ENCODE data around the gene IL27RA.
A peak's percentile ranks its signal among the peaks of the same experiment; 100 is the strongest.

The IL27RA gene

DNA sequence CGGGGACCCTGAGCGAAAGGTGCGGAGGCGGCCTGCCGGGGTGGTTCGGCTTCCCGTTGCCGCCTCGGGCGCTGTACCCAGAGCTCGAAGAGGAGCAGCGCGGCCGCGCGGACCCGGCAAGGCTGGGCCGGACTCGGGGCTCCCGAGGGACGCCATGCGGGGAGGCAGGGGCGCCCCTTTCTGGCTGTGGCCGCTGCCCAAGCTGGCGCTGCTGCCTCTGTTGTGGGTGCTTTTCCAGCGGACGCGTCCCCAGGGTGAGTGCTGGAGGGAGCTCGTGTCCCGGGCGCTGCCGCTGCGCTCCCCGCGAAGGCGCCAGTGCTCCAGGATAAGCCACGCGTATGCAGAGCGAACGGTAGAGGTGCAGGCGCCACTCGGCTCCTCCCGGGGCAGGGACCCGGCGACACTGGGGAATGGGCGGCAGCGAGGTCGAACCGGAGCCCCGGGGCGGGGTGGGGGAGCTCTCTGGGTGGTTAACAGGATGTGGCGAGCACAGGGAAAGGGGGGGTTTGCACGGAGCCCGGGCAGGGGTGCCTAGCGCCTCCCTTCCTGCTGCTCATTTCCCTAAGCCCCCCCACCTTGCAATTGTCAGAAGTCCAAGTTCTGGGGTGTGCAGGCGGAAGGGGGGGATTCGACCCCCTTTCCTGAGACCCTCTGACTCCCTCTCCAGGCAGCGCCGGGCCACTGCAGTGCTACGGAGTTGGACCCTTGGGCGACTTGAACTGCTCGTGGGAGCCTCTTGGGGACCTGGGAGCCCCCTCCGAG, at the start of gene IL27RA:
TSS of gene IL27RA (plus strand) at position 44 of the 762 bp plus-strand sequence. CDS start at position 155, 111 bp downstream.
- peak; percentile 61 for DNase-seq

DNA sequence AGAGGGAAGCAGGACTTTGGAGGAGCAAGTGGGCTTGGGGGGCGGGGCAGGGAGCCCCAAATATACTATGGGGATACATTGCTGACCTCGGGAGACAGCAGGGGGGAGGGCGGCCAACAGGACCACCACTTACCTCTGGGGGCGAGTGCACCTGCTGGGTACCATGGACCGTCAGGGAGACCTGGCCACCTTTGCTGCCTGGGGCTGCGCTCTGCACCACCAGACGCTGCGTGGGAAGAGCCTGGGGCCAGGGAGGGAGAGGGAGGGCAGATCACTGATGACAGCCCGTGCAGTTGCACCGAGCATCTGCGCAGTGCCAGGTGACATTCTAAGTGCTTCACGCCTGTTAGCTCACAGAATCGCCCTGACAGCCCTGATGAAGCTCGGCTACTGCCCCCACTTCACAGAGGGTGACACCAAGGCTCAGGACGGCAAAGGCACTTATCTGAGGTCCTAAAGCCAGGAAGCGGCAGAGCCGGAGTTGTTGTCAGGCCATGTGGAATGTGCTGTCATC, 49.5 kb upstream of the IL27RA start:
- no peak for DNase-seq

DNA sequence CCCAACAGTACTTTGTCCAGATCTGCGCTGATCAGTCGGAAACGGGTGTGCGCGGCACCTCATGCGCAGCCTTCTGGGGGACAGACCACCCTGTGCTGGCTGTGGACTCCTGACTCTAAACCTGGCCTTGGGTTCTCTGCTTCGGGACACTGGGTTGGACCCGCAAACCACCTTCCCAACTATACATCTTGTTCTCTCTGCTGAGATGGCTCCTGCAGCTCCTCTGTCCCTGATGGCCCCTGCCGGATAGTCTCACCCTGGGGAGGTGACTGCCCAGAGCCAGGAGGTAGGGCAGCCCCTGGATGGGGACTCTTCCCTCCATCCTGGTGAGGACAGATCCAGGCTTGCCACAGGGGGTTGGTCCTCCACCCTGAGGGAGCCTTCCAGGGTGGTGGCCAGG, 48.8 kb upstream of the IL27RA start:
- DNase-seq: no peak

DNA sequence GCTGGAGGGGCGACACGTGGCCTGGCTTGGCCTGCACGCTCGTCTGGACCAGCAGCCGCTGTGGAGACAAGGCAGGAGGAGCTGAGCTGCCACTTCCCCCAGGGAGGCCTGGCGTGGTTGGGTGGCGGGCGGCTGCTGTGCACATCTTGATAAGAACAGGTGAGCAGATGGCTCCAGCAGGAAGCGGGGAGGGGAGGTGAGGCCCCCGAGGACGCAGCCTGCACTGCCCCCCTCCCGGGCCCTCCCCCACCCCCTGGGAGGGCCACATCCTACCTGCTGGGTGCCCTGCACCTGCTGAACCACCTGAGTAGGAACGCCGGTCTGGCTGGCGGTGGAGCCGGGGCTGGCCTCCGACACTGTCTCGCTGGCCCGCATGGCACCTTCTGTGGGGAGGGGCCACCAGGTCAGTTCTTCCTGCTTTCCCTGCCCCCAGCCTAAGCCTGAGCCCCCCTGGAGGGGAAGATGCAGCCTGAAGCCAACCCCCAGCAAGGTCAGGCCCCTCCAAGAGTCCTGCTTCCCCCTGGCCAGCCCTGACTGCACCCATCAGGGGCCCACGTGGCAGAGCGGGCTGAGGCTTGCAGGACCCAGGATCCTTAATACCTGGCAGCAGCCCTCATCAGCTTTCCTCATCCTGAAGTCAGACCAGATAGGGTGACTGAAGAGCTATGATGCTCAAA, 48.2 kb upstream of the IL27RA start:
- no peak for DNase-seq

DNA sequence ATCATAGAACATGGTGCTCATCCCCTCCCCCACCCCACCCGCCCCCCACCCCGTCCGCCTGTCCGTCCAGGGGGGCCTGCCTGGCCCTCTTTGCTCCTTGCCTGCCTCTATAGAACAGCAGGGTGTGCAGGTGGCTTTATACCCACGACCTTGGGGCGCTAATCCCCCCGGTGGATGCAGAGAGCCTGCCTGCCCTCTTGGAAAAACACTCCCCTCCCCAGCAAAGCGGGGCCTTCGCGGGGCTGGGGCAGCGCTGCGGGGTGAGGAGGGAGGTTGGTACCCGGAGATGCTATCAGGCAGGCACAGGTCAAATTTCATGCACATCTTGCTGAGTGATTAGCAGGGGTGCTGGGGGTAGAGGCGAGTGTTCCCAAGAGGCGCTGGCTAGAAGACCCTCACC, 47.4 kb upstream of the IL27RA start:
- DNase-seq: no peak

DNA sequence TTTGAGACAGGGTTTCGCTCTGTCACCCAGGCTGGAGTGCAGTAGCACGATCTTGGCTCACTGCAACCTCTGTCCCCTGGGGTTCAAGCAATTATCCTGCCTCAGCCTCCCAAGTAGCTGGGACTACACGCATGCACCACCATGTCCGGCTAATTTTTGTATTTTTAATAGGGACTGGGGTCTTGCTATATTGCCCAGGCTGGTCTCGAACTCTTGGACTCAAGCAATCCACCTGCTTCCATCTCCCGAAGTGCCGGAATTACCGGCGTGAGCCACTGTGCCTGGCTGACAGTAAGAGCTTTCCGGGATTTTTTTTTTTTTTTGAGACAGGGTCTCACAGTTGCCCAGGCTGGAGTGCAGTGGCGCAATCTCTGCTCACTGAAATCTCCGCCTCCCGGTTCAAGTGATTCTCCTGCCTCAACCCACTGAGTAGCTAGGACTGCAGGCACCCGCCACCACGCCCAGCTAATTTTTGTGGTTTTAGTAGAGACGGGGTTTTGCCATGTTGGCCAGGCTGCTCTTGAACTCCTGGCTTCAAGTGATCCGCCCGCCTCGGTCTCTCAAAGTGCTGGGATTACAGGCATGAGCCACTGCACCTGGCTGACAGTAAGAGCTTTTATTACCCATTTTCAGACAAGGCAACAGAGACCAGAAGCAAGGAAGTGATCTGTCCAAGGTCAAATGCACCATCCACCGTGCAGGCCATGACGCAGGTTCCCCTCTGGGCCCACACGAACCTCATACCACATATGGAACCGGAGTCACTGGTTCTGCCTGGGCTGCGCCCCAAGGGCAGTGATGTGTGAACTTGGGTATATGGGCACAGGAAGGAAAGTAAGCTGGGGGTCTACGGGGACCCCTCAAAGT, 46.5 kb upstream of the IL27RA start:
- DNase-seq: no peak

DNA sequence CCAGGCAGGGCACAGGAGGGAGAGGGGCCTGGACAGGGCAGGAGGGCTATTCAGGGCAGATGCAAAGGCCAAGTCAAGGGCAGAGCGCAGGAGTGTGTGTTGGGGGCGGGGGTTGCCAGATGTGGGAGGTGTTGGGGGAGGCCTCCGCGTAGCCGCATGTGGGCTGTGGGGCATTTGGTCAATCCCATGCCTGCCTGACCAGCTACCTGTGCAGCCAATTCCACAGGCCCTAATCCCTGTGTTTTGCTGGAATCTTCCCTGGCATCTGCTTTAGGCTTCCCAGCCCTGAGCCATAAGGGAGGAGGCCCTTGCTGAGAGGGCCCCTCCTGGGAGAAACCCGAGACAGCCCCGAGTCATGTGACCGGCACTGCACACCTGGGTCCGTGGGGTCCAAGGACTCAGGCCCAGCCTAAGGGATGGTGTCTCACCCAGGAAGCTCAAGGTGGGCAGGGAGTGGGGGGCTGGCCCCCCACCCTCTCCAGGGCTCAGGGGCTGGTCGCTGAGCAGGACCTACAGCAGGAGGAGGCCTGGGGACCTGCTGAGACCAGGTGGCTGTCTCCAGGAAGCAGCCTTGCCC, 45.7 kb upstream of the IL27RA start:
- DNase-seq: no peak

DNA sequence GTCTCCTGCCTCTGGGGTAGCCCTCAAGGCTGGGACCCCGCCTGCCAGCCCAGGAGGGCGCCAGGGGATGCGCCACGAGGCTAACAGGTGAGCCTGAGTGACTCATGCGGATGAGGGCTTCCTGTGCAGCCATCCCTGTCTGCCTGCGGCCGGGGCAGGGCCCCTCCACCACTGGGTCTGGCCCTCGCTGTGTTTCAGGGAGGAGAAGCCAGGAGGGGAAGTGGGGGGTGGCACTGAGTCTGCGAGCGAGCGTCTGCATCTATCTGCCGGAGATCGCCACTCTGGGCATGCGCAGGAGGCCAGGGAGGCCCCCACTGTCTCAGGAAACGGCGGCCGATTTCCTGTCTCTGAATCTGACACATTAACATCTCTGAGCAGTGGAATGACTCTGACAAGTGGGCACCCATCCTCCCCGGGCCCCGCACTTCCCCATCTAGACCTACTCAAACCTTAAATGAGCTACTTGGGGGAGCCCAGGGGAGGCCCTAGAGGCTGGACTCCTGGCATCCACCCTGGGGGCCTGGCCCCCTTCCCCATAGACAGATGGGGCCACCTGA, 45.1 kb upstream of the IL27RA start:
- DNase-seq: peak; percentile 91

DNA sequence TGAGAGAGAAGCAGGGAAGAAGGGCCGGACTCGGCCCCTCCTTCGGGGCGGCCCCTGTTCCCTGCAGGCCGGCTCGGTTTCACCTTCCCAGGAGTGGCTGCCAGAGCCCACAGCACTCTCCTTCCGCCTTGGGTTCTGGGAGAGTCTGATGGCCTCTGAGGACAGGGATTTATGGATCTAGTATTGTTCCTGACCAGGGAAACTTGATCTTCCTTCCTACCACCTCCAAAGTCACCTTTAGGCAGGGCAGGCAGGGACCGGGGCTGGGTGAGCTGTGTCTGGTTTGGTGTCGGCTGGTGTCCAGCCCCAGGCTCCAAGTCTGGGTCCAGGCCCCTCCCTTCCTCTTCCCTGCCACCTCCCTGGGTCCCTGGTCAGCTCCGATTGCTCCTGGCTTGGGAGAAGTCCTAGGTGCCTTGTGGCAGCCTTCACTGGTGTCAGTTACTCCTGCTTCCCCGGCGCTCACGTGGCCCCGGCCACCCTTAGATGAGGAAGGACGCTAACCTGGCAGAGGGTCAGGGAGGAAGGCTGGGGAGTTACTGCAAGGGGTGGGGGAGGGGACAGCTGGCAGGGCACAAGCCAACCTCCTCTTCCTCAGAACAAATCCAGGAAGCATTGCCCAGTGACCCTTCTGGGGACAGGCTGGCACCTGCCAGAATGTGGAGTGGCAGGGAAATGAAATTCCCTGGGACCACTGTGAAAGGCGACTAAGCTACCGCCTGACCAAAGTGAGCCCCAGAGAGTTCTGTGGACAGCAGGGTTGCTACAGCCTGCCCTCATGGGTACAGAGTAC, 44.3 kb upstream of the IL27RA start:
- DNase-seq: no peak

DNA sequence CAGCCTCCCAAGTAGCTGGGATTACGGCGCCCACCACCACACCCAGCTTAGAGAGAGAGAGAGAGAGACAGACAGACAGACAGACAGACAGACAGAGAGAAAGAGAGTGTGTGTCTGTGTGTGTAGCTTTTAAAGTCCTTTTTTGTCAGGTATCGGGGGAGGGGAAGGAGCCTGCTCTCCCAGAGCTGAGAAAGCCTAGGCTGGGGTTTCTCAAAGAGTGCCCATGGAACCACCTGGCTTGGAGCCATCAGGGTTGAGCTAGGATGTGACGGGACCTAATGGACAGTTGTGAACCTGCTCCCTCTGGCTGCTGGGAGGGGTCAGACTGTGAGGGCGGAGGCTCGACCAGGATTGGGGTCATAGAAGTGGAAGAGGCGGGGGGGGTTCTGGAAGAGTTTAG, 42.1 kb upstream of the IL27RA start:
- DNase-seq: no peak

DNA sequence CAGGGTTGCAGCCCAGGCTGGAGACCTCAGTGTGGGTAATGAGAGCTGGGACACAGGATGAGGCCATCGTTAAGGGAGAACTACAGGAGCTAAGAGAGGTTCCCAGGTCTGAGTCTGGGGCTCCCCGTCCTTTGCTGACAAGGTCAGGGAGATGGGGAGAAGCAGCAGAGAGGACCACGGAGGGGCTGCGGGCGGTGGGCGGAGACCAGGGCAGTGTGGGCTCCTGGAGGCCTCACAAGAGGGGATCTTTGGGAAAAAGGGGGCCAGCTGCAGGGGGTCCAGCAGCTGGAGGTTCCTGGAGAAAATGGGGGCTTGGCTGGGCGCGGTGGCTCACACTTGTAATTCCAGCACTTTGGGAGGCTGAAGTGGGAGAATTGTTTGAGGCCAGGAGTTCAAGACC, 41.5 kb upstream of the IL27RA start:
- DNase-seq: no peak

DNA sequence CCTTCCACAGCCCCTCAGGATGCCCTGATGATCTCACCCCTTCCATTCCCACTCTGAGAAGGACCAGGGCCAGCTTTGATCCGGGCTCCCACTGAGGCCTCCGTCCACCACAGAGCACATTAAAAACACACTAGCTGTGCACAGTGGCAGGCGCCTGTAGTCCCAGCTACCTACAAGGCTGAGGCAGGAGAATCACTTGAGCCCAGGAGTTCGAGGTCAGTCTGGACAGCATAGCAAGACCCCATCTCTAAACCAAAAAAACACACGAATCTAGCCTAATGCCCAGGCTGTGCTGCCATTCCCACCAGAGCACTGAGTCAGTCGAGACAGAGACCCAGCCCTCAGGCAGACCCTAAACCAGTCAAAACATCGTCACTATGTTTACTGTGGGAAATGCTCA, 39.5 kb upstream of the IL27RA start:
- DNase-seq: no peak

DNA sequence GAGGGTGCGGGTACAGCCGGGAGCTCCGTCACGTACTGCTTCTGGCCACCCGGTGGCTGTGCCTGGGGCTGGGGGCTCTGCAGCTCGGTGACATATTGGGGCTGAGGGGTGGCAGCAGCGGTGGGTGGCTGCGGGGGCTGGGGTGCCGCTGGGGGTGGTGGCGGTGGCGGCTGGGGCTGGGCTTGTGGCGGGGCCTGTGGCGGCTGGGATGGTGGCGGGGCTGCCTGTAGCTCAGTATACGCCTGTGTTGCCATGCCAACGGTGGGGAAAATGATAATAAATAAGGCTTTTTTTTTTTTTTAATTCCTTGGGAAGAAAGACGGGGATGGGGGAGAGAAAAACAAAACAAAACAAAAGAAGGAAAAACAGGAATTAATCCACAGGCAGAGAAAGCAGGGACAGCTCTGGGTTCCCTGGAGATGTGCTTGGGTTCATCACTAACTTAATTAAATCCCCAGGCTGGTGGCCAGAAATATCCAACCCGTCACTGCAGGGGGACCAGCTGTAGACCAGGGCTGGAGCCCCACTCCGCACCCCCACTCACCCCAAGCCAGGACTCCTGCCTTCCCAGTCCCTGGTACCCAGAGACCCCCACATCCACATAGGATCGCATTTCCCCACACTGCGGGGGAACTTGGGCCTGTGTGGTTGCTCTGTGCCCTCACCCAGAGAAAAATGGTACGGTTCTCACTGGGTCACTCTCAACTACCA, 37.8 kb upstream of the IL27RA start:
- no peak for DNase-seq

DNA sequence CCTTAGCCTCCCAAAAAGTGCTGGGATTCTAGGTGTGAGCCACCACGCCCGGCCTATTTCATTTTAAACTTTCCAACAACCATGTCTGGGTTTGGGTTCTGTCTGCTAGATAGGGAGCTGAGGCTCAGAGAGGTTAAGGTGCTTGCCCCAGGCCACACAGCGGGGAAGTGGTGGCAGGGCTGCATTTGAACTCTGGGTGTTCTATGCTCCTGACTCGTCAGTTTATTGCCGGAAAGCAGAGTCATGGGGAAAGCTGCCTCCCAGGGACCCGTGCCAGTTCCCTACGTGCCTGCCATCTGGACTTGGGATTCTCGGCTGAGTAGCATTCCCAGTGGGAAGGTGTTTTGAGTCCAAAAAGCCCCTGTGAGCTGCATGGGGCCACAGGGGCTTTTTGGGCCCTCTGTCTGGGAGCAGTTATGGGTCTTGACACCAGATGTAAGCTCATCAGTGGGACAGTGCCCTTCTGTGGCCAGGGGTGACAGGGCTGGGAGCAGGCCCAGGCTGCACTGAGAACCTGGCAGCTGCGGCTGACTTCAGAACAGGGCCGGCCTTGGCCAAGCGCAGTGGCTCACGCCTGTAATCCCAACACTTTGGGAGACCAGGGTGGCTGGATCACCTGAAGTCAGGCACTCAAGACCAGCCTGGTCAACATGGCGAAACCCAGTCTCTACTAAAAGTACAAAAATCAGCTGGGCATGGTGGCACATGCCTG, 36.4 kb upstream of the IL27RA start:
- DNase-seq: peak; percentile 25

DNA sequence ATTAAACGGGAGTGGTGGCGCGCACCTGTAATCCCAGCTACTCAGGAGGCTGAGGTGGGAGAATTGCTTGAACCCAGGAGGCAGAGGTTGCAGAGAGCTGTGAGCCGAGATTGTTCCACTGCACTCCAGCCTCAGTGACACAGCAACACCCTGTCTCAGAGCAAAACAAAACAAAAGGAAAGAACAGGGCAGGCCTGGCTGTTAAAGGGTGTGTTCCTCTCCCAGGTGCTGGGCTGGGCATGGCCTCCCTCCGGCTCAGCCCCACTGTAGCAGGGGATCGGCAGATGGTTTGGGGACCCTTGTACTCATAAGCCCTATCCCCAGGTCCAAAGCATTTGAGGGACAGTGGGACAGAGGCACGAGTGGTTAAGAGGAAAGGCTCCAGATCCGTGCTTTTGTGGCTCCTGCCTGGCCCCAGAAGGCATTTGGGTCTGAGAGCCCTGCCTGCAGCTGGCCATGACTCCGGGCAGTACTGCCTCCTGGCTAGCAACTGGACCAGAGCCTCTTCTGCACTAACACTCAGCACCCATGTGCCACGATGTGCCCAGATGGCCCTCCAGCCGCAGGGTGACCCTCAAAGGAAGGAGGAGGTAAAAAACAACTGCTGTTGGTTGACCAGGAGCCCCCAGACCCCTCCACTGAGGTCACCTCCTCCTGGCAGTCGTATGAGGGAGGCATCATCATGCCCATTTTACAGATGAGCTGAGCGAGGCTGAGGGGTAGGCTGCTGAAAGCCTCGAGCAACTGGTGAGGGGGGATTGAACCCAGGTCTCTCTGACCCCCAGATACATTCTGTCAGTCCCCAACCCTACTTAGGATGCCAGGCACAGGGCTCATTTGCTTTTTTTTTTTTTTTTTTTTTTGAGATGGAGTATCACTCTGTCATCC, 35.4 kb upstream of the IL27RA start:
- no peak for DNase-seq

DNA sequence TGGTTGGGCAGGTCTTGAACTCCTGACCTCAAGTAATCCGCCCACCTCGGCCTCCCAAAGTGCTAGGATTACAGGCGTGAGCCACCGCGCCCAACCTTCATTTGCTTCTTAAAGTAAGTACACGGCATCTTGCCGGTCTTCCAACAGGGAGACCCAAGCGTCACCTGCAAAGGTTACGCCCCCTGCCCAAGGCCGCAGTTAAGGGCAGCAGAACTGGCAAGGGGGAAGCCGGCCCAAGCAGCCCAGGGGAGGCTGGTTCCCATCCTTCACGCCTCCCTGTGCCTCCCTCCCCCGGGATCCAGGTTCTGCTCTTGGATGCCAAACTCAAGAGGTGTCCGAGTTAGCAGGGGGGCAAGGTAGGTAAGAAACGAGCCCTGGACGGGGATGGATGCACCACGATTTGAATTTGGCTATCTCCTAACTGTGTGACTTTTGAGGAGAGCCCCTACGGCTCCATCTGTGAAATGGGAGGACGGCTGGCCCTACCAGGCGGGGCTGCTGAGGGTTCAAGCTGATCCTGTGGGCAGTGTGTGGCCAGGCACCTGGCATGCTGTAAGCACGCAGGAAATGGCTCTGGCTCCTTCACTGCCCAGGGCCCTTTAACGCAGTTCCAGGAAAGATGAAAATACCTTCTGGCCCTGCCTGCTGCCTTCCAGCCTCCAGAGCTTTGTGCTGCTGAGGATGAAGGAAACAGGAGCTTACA, 34.5 kb upstream of the IL27RA start:
- no peak for DNase-seq

DNA sequence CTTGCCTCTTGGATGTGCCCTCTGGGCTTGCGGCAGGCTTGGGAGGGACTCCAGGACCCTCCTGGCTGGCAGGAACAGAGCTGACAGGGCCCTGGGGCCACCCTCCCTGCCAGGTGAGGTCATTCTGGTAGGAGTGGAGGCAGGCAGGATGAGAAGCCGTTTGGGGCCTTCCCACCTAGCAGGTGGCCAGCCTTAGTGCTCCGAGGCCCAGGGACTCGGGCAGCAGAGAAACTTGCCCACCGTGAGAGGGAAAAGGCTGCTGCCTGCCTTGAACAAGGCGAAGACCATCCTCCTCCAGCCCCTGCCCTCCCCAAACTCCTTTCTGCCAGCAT, 34.0 kb upstream of the IL27RA start:
- no peak for DNase-seq

DNA sequence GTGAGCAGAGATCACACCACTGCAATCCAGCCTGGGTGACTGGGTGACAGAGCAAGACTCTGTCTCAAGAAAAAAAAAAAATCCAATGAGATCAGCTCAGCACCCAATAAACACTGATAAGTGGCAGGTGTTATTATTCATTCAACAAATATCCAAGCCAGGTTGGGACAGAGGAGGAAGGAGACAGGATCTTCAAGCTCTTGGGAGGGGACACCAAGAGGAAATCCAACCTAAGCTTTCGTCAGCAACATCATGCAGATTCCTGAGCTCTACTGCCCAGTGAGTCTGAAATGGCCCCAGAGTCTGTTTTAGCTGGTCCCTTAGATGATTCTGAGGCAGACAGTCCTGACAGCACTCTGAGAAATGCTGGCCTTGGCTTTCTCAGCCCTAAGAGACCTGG, 33.1 kb upstream of the IL27RA start:
- DNase-seq: no peak

DNA sequence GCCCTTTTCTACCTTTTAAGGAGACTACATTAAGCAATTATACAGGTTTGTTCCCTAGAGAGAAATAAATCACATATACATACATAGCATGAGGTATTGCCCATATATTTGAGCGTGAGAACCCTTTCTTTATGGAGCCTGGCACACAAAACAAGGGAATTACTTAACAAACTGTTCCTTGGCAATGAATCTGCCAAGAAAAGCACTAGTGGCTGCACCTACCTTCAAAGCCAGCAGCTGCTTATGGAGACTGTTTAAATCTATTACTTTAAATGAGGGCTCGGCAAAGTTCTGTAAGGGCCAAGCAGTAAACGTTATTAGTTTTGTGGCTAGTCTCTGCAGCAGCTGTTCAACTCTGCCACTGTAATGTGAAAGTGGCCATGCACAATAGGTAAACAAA, 32.5 kb upstream of the IL27RA start:
- no peak for DNase-seq

Measured in fibroblast of upper back skin (primary cell).